MCF 10A (cell line): Measurements from ENCODE around the gene RBM20. TPM values are rescaled to one million over a fixed set of nuclear protein-coding genes. Genes with fewer than 3 reads are reported as not detected.

Experiments used
- BruUV-seq: library from RNA; stranded (reverse); fragments of 400-500 nt; replicated peaks from 2 replicates; lab custom pipeline; 2021; lab: Mats Ljungman, UMichigan
- CTCF ChIA-PET: fragments of 300-600 bp; sonication (Branson Sonifier 250); formaldehyde crosslinking; extraction: SDS; loops from one replicate; lab custom pipeline; 2021; ENCODE audit warnings: antibody characterized with exemption, inconsistent platforms; lab: Yijun Ruan, JAX
- POLR2A ChIA-PET: fragments of 300-600, 350-650 bp; sonication (Branson Sonifier 250); formaldehyde crosslinking; extraction: SDS; loops from one replicate; lab custom pipeline; 2020; ENCODE audit warnings: antibody characterized with exemption, inconsistent platforms; lab: Yijun Ruan, JAX
- DNase-seq: peaks from one replicate; pipeline ENCODE4 v3.0.0-alpha.2; 2018; ENCODE audit not compliant: unreplicated experiment
- H3K27ac Mint-ChIP-seq: one replicate; pipeline ENCODE4 v1.8.0; 2022; ENCODE audit warnings: mild to moderate bottlenecking, low read depth, mixed read lengths; ENCODE audit not compliant: unreplicated experiment
- H3K27me3 Mint-ChIP-seq: one replicate; pipeline ENCODE4 v1.8.0; 2022; ENCODE audit warnings: mixed read lengths; ENCODE audit not compliant: insufficient read depth, unreplicated experiment
- H3K36me3 Mint-ChIP-seq: one replicate; pipeline ENCODE4 v1.8.0; 2022; ENCODE audit warnings: mild to moderate bottlenecking, moderate library complexity, mixed read lengths; ENCODE audit not compliant: insufficient read depth, unreplicated experiment
- H3K4me1 Mint-ChIP-seq: one replicate; pipeline ENCODE4 v1.8.0; 2022; ENCODE audit warnings: mixed read lengths; ENCODE audit not compliant: insufficient read depth, unreplicated experiment
- H3K4me3 Mint-ChIP-seq: one replicate; pipeline ENCODE4 v1.8.0; 2022; ENCODE audit warnings: mild to moderate bottlenecking, moderate library complexity, mixed read lengths; ENCODE audit not compliant: unreplicated experiment
- H3K9me3 Mint-ChIP-seq: one replicate; pipeline ENCODE4 v1.8.0; 2022; ENCODE audit warnings: mixed read lengths; ENCODE audit not compliant: unreplicated experiment
- CTCF ChIP-seq: fragments of 200-600 bp; IDR thresholded peaks from one replicate; pipeline ENCODE4 v1.8.0; 2022; ENCODE audit warnings: antibody characterized with exemption, mild to moderate bottlenecking; ENCODE audit not compliant: unreplicated experiment
- intact Hi-C: fragments of 100-400 bp; cut with micrococcal nuclease; formaldehyde crosslinking; loops from 2 replicates; pipeline ENCODE4 v1.14.1; 2022
- total RNA-seq: library from RNA; stranded (reverse); gene quantifications from 2 replicates; pipeline ENCODE4 v1.2.3, GENCODE V29; 2022

Gene RBM20
- total RNA-seq, 1 experiment from 2014 or later: not detected

GRCh38 chr10:110811791-110812581 lies 167.8 kb downstream of the RBM20 start:
- Mint-ChIP-seq H3K36me3 (no peaks in the 10 kb centered on the region), H3K4me3 (no peak overlapping the region), H3K27ac (no peak overlapping the region), H3K27me3 (no peaks in the 10 kb centered on the region), H3K4me1 (no peaks in the 10 kb centered on the region), H3K9me3 (no peaks in the 10 kb centered on the region)
- intact Hi-C loops: no loop called here
- DNase-seq: no peak
- no peak for TF ChIP-seq CTCF
- no TSS peak for BruUV-seq
- POLR2A ChIA-PET: interaction anchor here (1.1 kb wide), 1 partner anchor 26 kb away, joined by 3 read pairs; no protein-coding TSS in a partner anchor
- CTCF ChIA-PET: interaction anchor here (0.6 kb wide), 2 partner anchors 9 to 13 kb away, joined by 3 read pairs; no protein-coding TSS in a partner anchor

GRCh38 chr10:110812583-110812982 lies 168.4 kb downstream of the RBM20 start:
- no peaks in the 10 kb centered on the region for H3K36me3 Mint-ChIP-seq
- POLR2A ChIA-PET: interaction anchor here (1.1 kb wide), 1 partner anchor 25 kb away, joined by 3 read pairs; no protein-coding TSS in a partner anchor
- H3K9me3 Mint-ChIP-seq: no peaks in the 10 kb centered on the region
- intact Hi-C loops: no loop called here
- H3K4me1 Mint-ChIP-seq: no peaks in the 10 kb centered on the region
- CTCF ChIA-PET: interaction anchor here (1.0 to 1.4 kb wide), 2 partner anchors 10 to 50 kb away, joined by 3 to 6 read pairs; no protein-coding TSS in a partner anchor
- no peaks in the 10 kb centered on the region for H3K27me3 Mint-ChIP-seq
- H3K27ac Mint-ChIP-seq: no peak overlapping the region
- no TSS peak for BruUV-seq
- no peak for DNase-seq
- H3K4me3 Mint-ChIP-seq: no peak overlapping the region
- no peak for TF ChIP-seq CTCF

DNA sequence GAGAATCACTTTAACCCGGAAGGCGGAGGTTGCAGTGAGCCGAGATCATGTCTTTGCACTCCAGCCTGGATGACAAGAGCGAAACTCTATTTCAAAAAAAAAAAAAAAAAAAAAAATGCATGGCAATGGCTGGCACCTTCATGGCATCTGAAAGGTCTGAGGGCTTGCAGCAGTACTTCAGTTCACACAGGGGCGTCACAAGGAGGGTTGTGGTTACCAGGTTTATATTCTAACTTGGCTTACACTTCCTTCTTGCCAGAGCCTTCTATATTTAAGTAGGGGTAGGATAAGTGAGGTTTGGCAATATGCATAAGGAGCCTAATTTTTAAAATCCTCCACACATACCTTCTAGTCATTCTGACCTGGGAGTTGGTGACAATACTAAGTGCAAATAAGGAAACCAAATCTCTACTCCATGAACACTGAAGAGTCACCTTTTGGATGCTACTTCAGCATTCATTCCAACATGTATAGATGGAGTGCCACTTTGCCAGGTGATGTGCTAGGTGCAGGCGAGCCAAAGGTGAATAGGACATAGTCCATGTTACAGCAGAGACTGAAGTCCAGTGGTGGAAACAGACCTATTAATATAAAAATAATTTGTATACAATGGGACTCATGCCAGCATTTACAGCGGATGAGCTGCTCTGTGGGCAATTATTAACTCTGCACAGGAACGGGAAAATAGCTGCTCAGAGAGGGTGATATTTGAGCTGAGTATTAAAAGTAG lies 169.8 kb downstream of the RBM20 start:
- no peaks in the 10 kb centered on the region for H3K27me3 Mint-ChIP-seq
- POLR2A ChIA-PET: no interaction called here
- peaks cover 4% of the 10 kb centered on the region for H3K4me1 Mint-ChIP-seq
- no peak overlapping the region for H3K27ac Mint-ChIP-seq
- DNase-seq: no peak
- no TSS peak for BruUV-seq
- no peaks in the 10 kb centered on the region for H3K36me3 Mint-ChIP-seq
- intact Hi-C loops: no loop called here
- CTCF ChIA-PET: interaction anchor here (0.7 to 1.4 kb wide), 2 partner anchors 11 to 167 kb away, joined by 3 to 6 read pairs; no protein-coding TSS in a partner anchor
- no peaks in the 10 kb centered on the region for H3K9me3 Mint-ChIP-seq
- TF ChIP-seq CTCF: no peak
- H3K4me3 Mint-ChIP-seq: no peak overlapping the region
